Measurements from ENCODE around the gene TMEM161A.

DNA sequence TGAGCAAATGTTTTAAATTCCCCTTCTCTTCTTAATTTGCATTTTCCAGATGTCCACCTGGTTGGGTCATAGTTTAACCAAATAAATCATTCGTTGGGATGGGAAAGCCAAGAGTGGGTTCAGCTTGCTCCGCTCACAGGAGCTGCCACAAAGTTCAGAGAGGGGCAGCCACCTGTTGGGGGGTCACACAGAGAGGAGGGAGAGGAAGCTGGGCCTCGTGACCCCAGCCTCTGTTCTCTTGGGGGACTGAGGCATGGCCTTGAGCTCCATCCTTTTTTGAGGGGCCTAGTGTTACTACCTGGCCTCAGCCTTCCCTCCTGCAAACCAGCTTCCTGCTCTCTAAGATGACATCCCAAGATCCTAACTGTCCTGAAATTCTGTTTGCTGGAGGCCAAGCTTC, 29.3 kb upstream of the TMEM161A start:
- TF ChIP-seq, protein P1, sequence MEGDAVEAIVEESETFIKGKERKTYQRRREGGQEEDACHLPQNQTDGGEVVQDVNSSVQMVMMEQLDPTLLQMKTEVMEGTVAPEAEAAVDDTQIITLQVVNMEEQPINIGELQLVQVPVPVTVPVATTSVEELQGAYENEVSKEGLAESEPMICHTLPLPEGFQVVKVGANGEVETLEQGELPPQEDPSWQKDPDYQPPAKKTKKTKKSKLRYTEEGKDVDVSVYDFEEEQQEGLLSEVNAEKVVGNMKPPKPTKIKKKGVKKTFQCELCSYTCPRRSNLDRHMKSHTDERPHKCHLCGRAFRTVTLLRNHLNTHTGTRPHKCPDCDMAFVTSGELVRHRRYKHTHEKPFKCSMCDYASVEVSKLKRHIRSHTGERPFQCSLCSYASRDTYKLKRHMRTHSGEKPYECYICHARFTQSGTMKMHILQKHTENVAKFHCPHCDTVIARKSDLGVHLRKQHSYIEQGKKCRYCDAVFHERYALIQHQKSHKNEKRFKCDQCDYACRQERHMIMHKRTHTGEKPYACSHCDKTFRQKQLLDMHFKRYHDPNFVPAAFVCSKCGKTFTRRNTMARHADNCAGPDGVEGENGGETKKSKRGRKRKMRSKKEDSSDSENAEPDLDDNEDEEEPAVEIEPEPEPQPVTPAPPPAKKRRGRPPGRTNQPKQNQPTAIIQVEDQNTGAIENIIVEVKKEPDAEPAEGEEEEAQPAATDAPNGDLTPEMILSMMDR (IDR thresholded peaks at IDR 0.05; ENCODE audit: low read depth, low read length), result no peak
- no peak for TF ChIP-seq EZH2phosphoT487 (IDR thresholded peaks at IDR 0.05; ENCODE audit: low read depth)

Measured in OCI-LY3 (cell line).